Hepatocyte (in vitro differentiated cells): ENCODE data around the gene BBS9.

Experiments
- EZH2 ChIP-seq: fragments of 200-600 bp; sonication (generic); IDR thresholded peaks from 2 replicates; pipeline ENCODE4 v1.6.1; 2016; ENCODE audit warnings: antibody characterized with exemption, mild to moderate bottlenecking, borderline replicate concordance
- EZH2phosphoT487 ChIP-seq: fragments of 200-600 bp; sonication (generic); IDR thresholded peaks from one replicate; pipeline ENCODE4 v1.6.1; 2018; ENCODE audit warnings: antibody characterized with exemption, mild to moderate bottlenecking, low read depth, moderate library complexity; ENCODE audit not compliant: unreplicated experiment, severe bottlenecking
- TF ChIP-seq, protein P1 (sequence below): fragments of 200-600 bp; sonication (generic); IDR thresholded peaks from 2 replicates; pipeline ENCODE4 v1.5.1; 2016; ENCODE audit warnings: antibody characterized with exemption, mild to moderate bottlenecking; ENCODE audit not compliant: poor library complexity

DNA sequence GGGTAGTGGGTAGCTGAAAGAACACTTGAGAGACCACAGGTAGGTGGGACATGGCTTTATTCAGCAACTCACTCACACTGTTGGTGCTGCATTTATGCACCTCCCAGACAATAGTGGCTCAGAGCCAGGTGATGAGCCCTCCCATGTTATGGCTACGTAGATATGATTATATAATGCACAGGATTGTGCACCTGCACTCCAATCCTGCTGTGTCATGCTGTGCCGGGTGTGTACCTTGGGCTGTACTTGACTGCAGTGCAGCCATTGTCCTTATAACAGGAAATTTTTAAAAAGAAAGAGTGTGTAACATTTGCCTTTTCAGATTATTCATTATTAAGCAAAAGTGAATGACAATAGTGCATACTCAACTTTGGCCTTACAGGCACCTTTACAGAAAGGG, 409.8 kb downstream of the BBS9 start:
- TF ChIP-seq, protein P1, sequence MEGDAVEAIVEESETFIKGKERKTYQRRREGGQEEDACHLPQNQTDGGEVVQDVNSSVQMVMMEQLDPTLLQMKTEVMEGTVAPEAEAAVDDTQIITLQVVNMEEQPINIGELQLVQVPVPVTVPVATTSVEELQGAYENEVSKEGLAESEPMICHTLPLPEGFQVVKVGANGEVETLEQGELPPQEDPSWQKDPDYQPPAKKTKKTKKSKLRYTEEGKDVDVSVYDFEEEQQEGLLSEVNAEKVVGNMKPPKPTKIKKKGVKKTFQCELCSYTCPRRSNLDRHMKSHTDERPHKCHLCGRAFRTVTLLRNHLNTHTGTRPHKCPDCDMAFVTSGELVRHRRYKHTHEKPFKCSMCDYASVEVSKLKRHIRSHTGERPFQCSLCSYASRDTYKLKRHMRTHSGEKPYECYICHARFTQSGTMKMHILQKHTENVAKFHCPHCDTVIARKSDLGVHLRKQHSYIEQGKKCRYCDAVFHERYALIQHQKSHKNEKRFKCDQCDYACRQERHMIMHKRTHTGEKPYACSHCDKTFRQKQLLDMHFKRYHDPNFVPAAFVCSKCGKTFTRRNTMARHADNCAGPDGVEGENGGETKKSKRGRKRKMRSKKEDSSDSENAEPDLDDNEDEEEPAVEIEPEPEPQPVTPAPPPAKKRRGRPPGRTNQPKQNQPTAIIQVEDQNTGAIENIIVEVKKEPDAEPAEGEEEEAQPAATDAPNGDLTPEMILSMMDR: no peak
- TF ChIP-seq EZH2 (no peak), EZH2phosphoT487 (no peak)
